ENCODE results near the gene CYTH1.

Gene CYTH1

DNA sequence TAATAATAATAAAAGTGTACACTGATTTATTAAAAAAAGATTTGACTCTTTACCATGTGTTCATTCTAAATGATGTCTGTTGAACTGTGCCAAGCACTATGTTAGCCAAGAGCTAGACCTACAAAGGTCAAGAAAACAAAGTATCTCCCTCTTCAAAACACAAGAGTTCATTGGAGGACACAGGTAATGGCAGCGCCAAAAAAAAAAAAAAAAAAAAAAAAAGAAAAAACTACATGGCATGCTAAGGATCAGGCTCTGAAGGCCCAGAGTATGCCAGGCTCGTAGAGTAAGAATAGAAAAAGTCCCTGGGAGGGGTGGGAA, 35.2 kb downstream of the CYTH1 start:
- TF ChIP-seq RAD21 (IDR thresholded peaks at IDR 0.05; ENCODE audit: low read depth) (no peak), TAF1 (IDR thresholded peaks at IDR 0.05; ENCODE audit: low read depth) (no peak), TEAD4 (IDR thresholded peaks at IDR 0.05) (no peak), CREB1 (IDR thresholded peaks at IDR 0.05; ENCODE audit: low read depth) (no peak), ZBTB7A (IDR thresholded peaks at IDR 0.05; ENCODE audit: low read depth) (no peak), TCF12 (IDR thresholded peaks at IDR 0.05; ENCODE audit: low read depth) (no peak), EP300 (IDR thresholded peaks at IDR 0.05; ENCODE audit: borderline replicate concordance) (no peak), YY1 (IDR thresholded peaks at IDR 0.05; ENCODE audit: low read depth) (no peak), EGR1 (IDR thresholded peaks at IDR 0.05) (no peak), FOXM1 (IDR thresholded peaks at IDR 0.05; ENCODE audit: borderline replicate concordance, low read depth) (no peak), NFIC (IDR thresholded peaks at IDR 0.05) (no peak)
- TF ChIP-seq, protein P1, sequence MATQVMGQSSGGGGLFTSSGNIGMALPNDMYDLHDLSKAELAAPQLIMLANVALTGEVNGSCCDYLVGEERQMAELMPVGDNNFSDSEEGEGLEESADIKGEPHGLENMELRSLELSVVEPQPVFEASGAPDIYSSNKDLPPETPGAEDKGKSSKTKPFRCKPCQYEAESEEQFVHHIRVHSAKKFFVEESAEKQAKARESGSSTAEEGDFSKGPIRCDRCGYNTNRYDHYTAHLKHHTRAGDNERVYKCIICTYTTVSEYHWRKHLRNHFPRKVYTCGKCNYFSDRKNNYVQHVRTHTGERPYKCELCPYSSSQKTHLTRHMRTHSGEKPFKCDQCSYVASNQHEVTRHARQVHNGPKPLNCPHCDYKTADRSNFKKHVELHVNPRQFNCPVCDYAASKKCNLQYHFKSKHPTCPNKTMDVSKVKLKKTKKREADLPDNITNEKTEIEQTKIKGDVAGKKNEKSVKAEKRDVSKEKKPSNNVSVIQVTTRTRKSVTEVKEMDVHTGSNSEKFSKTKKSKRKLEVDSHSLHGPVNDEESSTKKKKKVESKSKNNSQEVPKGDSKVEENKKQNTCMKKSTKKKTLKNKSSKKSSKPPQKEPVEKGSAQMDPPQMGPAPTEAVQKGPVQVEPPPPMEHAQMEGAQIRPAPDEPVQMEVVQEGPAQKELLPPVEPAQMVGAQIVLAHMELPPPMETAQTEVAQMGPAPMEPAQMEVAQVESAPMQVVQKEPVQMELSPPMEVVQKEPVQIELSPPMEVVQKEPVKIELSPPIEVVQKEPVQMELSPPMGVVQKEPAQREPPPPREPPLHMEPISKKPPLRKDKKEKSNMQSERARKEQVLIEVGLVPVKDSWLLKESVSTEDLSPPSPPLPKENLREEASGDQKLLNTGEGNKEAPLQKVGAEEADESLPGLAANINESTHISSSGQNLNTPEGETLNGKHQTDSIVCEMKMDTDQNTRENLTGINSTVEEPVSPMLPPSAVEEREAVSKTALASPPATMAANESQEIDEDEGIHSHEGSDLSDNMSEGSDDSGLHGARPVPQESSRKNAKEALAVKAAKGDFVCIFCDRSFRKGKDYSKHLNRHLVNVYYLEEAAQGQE (IDR thresholded peaks at IDR 0.05; ENCODE audit: low read depth) = no peak
- TF ChIP-seq, protein P2, sequence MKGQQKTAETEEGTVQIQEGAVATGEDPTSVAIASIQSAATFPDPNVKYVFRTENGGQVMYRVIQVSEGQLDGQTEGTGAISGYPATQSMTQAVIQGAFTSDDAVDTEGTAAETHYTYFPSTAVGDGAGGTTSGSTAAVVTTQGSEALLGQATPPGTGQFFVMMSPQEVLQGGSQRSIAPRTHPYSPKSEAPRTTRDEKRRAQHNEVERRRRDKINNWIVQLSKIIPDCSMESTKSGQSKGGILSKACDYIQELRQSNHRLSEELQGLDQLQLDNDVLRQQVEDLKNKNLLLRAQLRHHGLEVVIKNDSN (IDR thresholded peaks at IDR 0.05) = no peak

DNA sequence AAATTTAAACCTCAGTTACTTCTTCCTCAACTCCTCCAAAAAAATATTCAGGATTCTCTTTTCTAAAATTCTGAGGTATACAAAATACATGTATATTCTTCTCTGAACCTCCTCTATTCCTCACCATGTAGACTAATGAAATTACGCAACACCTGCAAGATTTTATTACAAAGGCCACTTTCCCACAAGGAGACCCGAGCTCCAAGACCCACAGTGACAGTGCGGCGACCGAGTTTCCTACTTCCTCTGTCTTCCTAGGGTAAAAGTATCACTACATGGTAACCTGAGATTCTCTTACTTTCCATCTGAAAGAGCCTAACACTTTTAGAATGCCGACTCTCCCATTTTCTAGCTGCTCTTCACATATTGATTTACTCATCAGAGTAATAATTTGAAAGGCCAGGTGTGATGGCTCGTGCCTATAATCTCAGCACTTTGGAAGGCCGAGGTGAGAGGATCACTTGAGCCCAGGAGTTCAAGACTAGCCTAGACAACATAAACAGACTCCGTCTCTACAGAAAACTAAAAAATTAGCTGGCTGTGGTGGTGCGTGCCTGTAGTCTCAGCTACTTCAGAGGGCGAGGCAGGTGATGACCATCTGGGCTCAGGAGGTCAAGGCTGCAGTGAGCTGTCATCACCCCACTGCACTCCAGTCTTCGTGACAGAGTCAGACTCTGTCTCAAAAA, 35.7 kb downstream of the CYTH1 start:
- no peak for TF ChIP-seq CREB1 (IDR thresholded peaks at IDR 0.05; ENCODE audit: low read depth)
- peak; percentile 77 for TF ChIP-seq CEBPB (IDR thresholded peaks at IDR 0.05)
- TF ChIP-seq, protein P3, sequence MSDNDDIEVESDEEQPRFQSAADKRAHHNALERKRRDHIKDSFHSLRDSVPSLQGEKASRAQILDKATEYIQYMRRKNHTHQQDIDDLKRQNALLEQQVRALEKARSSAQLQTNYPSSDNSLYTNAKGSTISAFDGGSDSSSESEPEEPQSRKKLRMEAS (IDR thresholded peaks at IDR 0.05) = no peak
- TF ChIP-seq FOXM1 (IDR thresholded peaks at IDR 0.05; ENCODE audit: borderline replicate concordance, low read depth) = no peak

DNA sequence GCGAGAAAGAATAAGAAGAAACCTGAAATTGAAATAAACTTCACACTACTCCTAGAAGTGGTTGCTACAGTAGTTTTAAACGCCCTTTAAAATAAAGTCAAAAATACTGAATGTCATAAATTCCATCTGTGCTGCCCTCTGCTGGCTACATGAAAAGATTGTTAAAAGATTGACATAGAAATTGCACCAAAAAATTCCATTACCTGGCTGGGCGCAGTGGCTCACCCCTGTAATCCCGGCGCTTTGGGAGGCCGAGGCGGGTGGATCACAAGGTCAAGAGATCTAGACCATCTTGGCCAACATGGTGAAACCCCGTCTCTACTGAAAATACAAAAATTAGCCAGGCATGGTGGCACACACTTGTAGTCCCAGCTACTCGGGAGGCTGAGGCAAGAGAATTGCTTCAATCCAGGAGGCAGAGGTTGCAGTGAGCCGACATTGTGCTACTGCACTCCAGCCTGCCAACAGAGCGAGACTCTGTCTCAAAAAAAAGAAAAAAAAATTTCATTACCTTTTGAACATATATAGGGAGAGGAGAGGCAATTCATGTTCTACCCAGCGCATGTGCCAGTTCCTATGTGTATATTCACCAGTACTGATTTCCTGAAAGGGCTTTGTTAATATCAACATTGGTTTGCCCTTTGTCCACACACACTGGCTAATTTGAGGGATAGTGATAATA, 36.5 kb downstream of the CYTH1 start:
- no peak for TF ChIP-seq NFIC (IDR thresholded peaks at IDR 0.05)
- TF ChIP-seq CREB1 (IDR thresholded peaks at IDR 0.05; ENCODE audit: low read depth) = no peak
- peak; percentile 25; the same call in 1 of the 2 replicates for TF ChIP-seq TEAD4 (IDR thresholded peaks at IDR 0.05)
- peak; percentile 48; the same call in 1 of the 2 replicates for TF ChIP-seq RAD21 (IDR thresholded peaks at IDR 0.05; ENCODE audit: low read depth)
- TF ChIP-seq CEBPB (IDR thresholded peaks at IDR 0.05) = no peak
- TF ChIP-seq TAF1 (IDR thresholded peaks at IDR 0.05; ENCODE audit: low read depth) = no peak
- TF ChIP-seq, protein P2 (IDR thresholded peaks at IDR 0.05) = no peak

DNA sequence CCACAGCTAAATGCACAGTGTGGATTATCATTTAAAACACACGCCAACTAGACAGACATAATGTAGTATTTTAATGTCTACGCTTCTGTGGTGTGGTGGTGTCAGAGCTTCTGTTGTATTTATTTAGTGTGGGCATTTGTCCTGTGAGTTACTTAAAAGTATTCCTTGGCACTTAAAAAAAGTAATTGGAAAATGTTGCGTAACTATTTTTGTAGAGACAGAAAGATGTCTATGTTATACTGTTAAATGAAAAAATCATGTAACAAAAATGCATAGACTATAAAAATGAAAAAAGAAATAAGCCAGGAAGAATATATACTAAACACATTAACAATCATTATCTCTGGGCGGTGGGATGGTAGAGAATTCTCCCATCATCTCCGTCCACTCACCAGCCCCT, 39.2 kb downstream of the CYTH1 start:
- TF ChIP-seq TEAD4 (IDR thresholded peaks at IDR 0.05) (no peak), RAD21 (IDR thresholded peaks at IDR 0.05; ENCODE audit: low read depth) (no peak), CEBPB (IDR thresholded peaks at IDR 0.05) (no peak), EP300 (IDR thresholded peaks at IDR 0.05; ENCODE audit: borderline replicate concordance) (no peak), NFIC (IDR thresholded peaks at IDR 0.05) (no peak), CREB1 (IDR thresholded peaks at IDR 0.05; ENCODE audit: low read depth) (no peak), FOXM1 (IDR thresholded peaks at IDR 0.05; ENCODE audit: borderline replicate concordance, low read depth) (no peak), TAF1 (IDR thresholded peaks at IDR 0.05; ENCODE audit: low read depth) (no peak), TCF12 (IDR thresholded peaks at IDR 0.05; ENCODE audit: low read depth) (no peak), ZBTB7A (IDR thresholded peaks at IDR 0.05; ENCODE audit: low read depth) (no peak), EGR1 (IDR thresholded peaks at IDR 0.05) (no peak), YY1 (IDR thresholded peaks at IDR 0.05; ENCODE audit: low read depth) (no peak)
- TF ChIP-seq, protein P1 (IDR thresholded peaks at IDR 0.05; ENCODE audit: low read depth) = no peak
- TF ChIP-seq, protein P3 (IDR thresholded peaks at IDR 0.05) = no peak
- TF ChIP-seq, protein P2 (IDR thresholded peaks at IDR 0.05) = no peak

DNA sequence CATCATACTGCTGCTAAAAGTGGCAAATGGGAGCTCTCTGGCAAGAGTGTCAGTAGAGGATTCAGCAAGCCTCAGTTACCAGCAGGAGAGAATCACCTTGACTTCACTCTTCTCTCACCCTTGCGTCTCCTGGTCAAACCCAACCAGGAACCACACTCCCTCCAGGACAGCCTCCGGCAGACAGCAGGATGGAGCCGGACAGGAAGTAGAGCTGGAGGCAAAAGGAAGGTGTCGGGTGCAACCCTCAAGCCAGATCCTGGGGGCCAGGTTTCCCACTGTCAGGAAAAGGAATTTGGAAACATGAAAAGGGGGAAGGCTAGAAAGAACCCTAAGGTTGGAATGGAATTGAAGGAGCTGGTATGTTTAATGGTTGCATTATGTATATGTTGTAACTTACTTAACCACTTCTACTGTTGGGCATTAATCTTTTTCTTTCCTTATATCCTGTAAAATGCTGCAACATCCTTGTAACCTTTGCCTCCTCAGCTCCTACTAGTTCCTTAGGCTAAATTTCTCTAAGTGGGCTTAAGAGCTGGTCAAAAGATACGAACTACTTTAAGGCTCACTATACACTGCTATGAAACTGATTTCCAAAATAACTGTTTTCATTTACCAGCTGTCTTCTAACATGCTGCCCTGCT, 40.3 kb downstream of the CYTH1 start:
- TF ChIP-seq NFIC (IDR thresholded peaks at IDR 0.05) = no peak
- TF ChIP-seq TEAD4 (IDR thresholded peaks at IDR 0.05) = no peak
- TF ChIP-seq, protein P1 (IDR thresholded peaks at IDR 0.05; ENCODE audit: low read depth) = no peak
- TF ChIP-seq, protein P2 (IDR thresholded peaks at IDR 0.05) = no peak
- TF ChIP-seq ZBTB7A (IDR thresholded peaks at IDR 0.05; ENCODE audit: low read depth) = no peak
- TF ChIP-seq, protein P3 (IDR thresholded peaks at IDR 0.05) = no peak
- TF ChIP-seq EGR1 (IDR thresholded peaks at IDR 0.05) = no peak
- TF ChIP-seq EP300 (IDR thresholded peaks at IDR 0.05; ENCODE audit: borderline replicate concordance) = no peak
- no peak for TF ChIP-seq CEBPB (IDR thresholded peaks at IDR 0.05)
- TF ChIP-seq TCF12 (IDR thresholded peaks at IDR 0.05; ENCODE audit: low read depth) = no peak
- no peak for TF ChIP-seq TAF1 (IDR thresholded peaks at IDR 0.05; ENCODE audit: low read depth)
- TF ChIP-seq YY1 (IDR thresholded peaks at IDR 0.05; ENCODE audit: low read depth) = no peak
- TF ChIP-seq FOXM1 (IDR thresholded peaks at IDR 0.05; ENCODE audit: borderline replicate concordance, low read depth) = no peak
- TF ChIP-seq CREB1 (IDR thresholded peaks at IDR 0.05; ENCODE audit: low read depth) = no peak
- TF ChIP-seq RAD21 (IDR thresholded peaks at IDR 0.05; ENCODE audit: low read depth) = no peak

Data from Ishikawa (cell line).